Measurements from ENCODE around the gene GPATCH8. TPM values are rescaled to one million over a fixed set of nuclear protein-coding genes. Genes with fewer than 3 reads are reported as not detected.

Gene GPATCH8
- total and polyA plus RNA-seq, 2 experiments from 2014 or later = 34.7 to 38.7 TPM

DNA sequence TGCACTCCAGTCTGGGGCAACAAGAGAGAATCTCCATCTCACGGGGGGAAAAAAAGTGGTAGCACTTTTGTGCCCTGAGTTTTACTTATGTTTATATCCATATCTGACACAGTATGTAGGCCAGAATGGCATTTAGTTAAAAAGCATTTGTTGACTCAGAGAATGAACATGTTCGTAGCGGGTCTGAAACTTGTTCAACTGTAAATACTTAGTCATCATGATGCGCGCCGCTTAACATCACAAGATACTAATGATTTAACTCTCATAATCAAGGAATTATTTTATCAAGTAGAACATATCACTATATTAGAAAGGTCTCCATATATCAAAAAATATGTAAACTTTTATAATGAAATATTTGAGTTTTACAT, 58.5 kb downstream of the GPATCH8 start:
- peak in 1 of 2 donors; percentile 43 for DNase-seq (ENCODE audit: low read depth in 1 of 2, low spot score in 1 of 2)
- H3K9me3 ChIP-seq (ENCODE audit: low read depth) = no peaks in the 10 kb centered on the region
- H3K27ac ChIP-seq = no peak overlapping the region
- no peaks in the 10 kb centered on the region for H3K27me3 ChIP-seq
- H3K4me3 ChIP-seq = no peak overlapping the region
- TF ChIP-seq, protein P1, sequence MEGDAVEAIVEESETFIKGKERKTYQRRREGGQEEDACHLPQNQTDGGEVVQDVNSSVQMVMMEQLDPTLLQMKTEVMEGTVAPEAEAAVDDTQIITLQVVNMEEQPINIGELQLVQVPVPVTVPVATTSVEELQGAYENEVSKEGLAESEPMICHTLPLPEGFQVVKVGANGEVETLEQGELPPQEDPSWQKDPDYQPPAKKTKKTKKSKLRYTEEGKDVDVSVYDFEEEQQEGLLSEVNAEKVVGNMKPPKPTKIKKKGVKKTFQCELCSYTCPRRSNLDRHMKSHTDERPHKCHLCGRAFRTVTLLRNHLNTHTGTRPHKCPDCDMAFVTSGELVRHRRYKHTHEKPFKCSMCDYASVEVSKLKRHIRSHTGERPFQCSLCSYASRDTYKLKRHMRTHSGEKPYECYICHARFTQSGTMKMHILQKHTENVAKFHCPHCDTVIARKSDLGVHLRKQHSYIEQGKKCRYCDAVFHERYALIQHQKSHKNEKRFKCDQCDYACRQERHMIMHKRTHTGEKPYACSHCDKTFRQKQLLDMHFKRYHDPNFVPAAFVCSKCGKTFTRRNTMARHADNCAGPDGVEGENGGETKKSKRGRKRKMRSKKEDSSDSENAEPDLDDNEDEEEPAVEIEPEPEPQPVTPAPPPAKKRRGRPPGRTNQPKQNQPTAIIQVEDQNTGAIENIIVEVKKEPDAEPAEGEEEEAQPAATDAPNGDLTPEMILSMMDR (IDR thresholded peaks at IDR 0.05; ENCODE audit: low read depth, low read length) = no peak
- H3K4me1 ChIP-seq (ENCODE audit: low read depth) = no peaks in the 10 kb centered on the region
- no peaks in the 10 kb centered on the region for H3K36me3 ChIP-seq

DNA sequence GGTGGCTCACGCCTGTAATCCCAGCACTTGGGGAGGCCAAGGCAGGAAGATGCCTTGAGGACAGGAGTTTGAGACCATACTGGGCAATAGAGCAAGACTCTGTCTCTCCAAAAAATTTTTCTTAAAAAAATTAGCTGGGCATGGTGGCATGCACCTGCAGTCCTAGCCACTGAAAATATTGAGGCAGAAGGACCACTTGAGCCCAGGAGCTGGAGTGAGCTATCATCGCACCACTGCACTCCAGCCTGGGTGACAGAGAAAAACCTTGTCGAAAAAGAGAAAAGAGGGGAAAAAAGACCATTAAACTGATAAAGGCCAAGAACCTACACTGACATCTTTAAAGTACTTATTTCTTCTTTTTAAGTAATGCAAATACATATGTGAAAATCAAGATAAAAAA, 60.4 kb downstream of the GPATCH8 start:
- Histone ChIP-seq H3K27me3 (no peaks in the 10 kb centered on the region), H3K36me3 (no peaks in the 10 kb centered on the region), H3K4me3 (no peak overlapping the region), H3K9me3 (ENCODE audit: low read depth) (no peaks in the 10 kb centered on the region), H3K27ac (no peak overlapping the region), H3K4me1 (ENCODE audit: low read depth) (peaks cover 18% of the 10 kb centered on the region)
- TF ChIP-seq, protein P1 (IDR thresholded peaks at IDR 0.05; ENCODE audit: low read depth, low read length) = no peak
- DNase-seq (ENCODE audit: low read depth in 1 of 2, low spot score in 1 of 2) = no peak

DNA sequence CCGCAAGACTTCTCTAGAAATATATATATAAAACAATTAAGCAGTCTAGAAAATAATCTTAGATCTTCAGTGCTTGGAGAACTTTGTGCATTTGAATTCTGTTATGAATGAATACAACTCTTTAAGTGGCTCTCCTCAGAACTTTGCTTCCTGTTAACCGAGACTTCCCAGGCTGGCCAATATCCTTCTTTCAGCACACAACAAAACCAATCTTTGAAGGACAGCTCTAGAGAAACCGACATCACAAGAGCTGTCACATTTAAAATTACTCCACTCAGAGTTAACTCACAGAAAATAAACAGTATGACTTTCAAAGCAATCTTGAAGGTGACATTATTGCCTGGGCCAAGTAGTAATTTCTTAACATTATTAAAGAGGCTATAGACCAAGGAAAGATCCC, 64.0 kb downstream of the GPATCH8 start:
- TF ChIP-seq, protein P1 (IDR thresholded peaks at IDR 0.05; ENCODE audit: low read depth, low read length) = no peak
- peak overlapping the region; percentile 79 for H3K27ac ChIP-seq
- no peaks in the 10 kb centered on the region for H3K9me3 ChIP-seq (ENCODE audit: low read depth)
- DNase-seq (ENCODE audit: low read depth in 1 of 2, low spot score in 1 of 2) = peak in 1 of 2 donors; percentile 14
- no peak overlapping the region for H3K4me3 ChIP-seq
- peaks cover 14% of the 10 kb centered on the region for H3K36me3 ChIP-seq
- H3K27me3 ChIP-seq = no peaks in the 10 kb centered on the region
- peaks cover 18% of the 10 kb centered on the region for H3K4me1 ChIP-seq (ENCODE audit: low read depth)

DNA sequence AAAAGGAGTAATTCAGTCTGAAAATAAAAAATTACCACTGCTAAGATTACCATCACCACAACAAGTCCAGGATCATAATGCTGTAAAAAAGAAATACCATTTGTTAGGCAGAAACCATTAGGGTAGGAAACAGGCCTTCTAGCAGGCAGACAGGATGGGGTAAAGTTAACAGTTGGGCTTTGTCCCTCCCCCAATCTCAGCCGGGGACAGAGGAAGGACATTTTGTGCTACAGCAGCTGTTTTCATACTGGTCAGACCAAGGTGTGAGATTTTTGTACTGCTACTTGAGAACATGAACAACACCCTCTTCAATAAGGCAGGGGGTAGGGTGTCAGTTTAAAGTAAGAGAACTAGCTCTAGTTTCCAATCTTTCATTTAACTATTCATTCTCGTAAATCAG, 64.6 kb downstream of the GPATCH8 start:
- TF ChIP-seq, protein P1 (IDR thresholded peaks at IDR 0.05; ENCODE audit: low read depth, low read length) = no peak
- Histone ChIP-seq H3K4me3 (no peak overlapping the region), H3K27ac (peak overlapping the region; percentile 79), H3K36me3 (peaks cover 17% of the 10 kb centered on the region), H3K4me1 (ENCODE audit: low read depth) (peaks cover 18% of the 10 kb centered on the region), H3K27me3 (no peaks in the 10 kb centered on the region), H3K9me3 (ENCODE audit: low read depth) (no peaks in the 10 kb centered on the region)
- DNase-seq (ENCODE audit: low read depth in 1 of 2, low spot score in 1 of 2) = peak in 1 of 2 donors; percentile 34

DNA sequence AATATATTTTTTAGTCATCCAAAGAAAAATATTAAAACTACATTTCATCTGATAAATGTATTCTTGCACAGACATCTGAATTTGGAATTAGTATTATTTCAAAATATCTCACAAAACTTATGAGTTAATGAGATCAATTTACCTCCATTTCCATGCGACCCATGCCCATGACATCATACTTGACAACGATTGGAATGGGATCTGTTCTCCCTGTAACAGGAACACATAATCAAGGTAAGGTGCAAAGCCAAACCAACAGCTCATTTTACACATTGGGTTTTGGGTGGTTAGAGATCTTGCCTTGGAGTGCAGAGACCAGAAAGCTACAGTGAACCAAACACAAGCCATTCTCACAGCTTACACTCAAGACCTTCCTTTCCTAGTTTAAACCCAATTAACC, 66.9 kb downstream of the GPATCH8 start:
- DNase-seq (ENCODE audit: low read depth in 1 of 2, low spot score in 1 of 2) = no peak
- Histone ChIP-seq H3K4me3 (no peak overlapping the region), H3K36me3 (peaks cover 32% of the 10 kb centered on the region), H3K27ac (peak overlapping the region; percentile 5), H3K4me1 (ENCODE audit: low read depth) (peaks cover 18% of the 10 kb centered on the region), H3K9me3 (ENCODE audit: low read depth) (no peaks in the 10 kb centered on the region), H3K27me3 (no peaks in the 10 kb centered on the region)
- TF ChIP-seq, protein P1 (IDR thresholded peaks at IDR 0.05; ENCODE audit: low read depth, low read length) = no peak

Data from cardiac muscle cell (in vitro differentiated cells and primary cell).